ENCODE data around the gene AGMO. TPM values are rescaled to one million over a fixed set of nuclear protein-coding genes. Genes with fewer than 3 reads are reported as not detected.

AGMO gene
- total RNA-seq, 1 experiment from 2014 or later, result 0.77 TPM

DNA sequence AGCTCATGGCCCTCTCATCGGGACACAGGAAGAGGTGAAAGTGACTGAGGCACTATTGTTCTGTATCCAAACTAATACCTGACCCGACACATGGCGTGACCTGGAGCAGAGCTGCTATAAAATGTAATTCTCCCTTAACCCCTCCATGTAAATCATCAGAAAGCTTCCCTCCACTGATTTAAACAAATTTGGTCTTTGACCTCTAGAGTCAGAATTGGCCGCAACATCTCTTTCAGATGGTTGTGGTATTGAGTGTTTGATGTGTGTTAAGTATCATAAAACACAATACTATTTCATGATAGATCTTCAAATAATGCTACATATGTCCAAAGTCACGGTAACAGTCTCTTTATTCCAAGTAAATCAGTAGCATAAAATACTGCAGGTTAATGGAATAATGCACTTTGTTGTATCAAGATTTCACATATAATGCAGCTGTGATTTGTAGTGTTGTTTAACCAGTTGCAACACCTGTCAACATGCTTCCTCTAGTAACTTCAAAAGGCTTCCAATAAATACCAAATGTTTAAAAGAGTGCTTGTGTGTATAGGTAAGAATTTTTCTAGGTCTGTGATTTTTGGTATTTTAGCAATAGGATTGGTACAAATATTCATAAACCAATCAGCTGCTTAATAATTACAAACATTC is 144.3 kb downstream of the AGMO start:
- POLR2A ChIA-PET, result no interaction called here
- CTCF ChIA-PET, result no interaction called here
- H3K4me1 Mint-ChIP-seq, result peaks cover 3% of the 10 kb centered on the region; the same call in 1 of the 2 replicates
- no peak for DNase-seq (ENCODE audit: low spot score)
- no peaks in the 10 kb centered on the region for H3K27me3 Mint-ChIP-seq (ENCODE audit: low read depth)
- no peak overlapping the region for H3K27ac Mint-ChIP-seq
- H3K36me3 Mint-ChIP-seq, result peaks cover 11% of the 10 kb centered on the region
- no peak overlapping the region for H3K4me3 Mint-ChIP-seq
- TF ChIP-seq SOX15 (CRISPR knock-in tag; IDR thresholded peaks at IDR 0.05) (no peak), ZNF396 (CRISPR knock-in tag; IDR thresholded peaks at IDR 0.05; ENCODE audit: borderline replicate concordance) (no peak), GRHL2 (CRISPR knock-in tag; IDR thresholded peaks at IDR 0.05; ENCODE audit: insufficient replicate concordance, severe bottlenecking) (no peak), RELA (CRISPR knock-in tag; IDR thresholded peaks at IDR 0.05; ENCODE audit: borderline replicate concordance) (no peak), KAT7 (CRISPR knock-in tag; IDR thresholded peaks at IDR 0.05; ENCODE audit: borderline replicate concordance) (no peak), NFATC4 (CRISPR knock-in tag; IDR thresholded peaks at IDR 0.05) (no peak), ZNF671 (CRISPR knock-in tag; IDR thresholded peaks at IDR 0.05) (no peak), HMGA2 (CRISPR knock-in tag; IDR thresholded peaks at IDR 0.05) (no peak), SMAD4 (CRISPR knock-in tag; IDR thresholded peaks at IDR 0.05) (no peak), FOXK1 (CRISPR knock-in tag; IDR thresholded peaks at IDR 0.05) (no peak), FOXJ3 (CRISPR knock-in tag; IDR thresholded peaks at IDR 0.05; ENCODE audit: borderline replicate concordance) (no peak), NFE2L1 (CRISPR knock-in tag; IDR thresholded peaks at IDR 0.05) (no peak), ETV6 (CRISPR knock-in tag; IDR thresholded peaks at IDR 0.05) (no peak), NR2C2 (CRISPR knock-in tag; IDR thresholded peaks at IDR 0.05) (no peak)
- TF ChIP-seq, protein P1, sequence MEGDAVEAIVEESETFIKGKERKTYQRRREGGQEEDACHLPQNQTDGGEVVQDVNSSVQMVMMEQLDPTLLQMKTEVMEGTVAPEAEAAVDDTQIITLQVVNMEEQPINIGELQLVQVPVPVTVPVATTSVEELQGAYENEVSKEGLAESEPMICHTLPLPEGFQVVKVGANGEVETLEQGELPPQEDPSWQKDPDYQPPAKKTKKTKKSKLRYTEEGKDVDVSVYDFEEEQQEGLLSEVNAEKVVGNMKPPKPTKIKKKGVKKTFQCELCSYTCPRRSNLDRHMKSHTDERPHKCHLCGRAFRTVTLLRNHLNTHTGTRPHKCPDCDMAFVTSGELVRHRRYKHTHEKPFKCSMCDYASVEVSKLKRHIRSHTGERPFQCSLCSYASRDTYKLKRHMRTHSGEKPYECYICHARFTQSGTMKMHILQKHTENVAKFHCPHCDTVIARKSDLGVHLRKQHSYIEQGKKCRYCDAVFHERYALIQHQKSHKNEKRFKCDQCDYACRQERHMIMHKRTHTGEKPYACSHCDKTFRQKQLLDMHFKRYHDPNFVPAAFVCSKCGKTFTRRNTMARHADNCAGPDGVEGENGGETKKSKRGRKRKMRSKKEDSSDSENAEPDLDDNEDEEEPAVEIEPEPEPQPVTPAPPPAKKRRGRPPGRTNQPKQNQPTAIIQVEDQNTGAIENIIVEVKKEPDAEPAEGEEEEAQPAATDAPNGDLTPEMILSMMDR (IDR thresholded peaks at IDR 0.05), result no peak
- TF ChIP-seq, protein P2, sequence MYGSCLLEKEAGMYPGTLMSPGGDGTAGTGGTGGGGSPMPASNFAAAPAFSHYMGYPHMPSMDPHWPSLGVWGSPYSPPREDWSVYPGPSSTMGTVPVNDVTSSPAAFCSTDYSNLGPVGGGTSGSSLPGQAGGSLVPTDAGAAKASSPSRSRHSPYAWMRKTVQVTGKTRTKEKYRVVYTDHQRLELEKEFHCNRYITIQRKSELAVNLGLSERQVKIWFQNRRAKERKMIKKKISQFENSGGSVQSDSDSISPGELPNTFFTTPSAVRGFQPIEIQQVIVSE (CRISPR knock-in tag; IDR thresholded peaks at IDR 0.05; ENCODE audit: borderline replicate concordance), result no peak
- TF ChIP-seq, protein P3, sequence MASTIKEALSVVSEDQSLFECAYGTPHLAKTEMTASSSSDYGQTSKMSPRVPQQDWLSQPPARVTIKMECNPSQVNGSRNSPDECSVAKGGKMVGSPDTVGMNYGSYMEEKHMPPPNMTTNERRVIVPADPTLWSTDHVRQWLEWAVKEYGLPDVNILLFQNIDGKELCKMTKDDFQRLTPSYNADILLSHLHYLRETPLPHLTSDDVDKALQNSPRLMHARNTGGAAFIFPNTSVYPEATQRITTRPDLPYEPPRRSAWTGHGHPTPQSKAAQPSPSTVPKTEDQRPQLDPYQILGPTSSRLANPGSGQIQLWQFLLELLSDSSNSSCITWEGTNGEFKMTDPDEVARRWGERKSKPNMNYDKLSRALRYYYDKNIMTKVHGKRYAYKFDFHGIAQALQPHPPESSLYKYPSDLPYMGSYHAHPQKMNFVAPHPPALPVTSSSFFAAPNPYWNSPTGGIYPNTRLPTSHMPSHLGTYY (CRISPR knock-in tag; IDR thresholded peaks at IDR 0.05), result no peak
- TF ChIP-seq, protein P4, sequence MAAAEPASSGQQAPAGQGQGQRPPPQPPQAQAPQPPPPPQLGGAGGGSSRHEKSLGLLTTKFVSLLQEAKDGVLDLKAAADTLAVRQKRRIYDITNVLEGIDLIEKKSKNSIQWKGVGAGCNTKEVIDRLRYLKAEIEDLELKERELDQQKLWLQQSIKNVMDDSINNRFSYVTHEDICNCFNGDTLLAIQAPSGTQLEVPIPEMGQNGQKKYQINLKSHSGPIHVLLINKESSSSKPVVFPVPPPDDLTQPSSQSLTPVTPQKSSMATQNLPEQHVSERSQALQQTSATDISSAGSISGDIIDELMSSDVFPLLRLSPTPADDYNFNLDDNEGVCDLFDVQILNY (CRISPR knock-in tag; IDR thresholded peaks at IDR 0.05), result no peak
- H3K9me3 Mint-ChIP-seq, result peaks cover 22% of the 10 kb centered on the region
- ATAC-seq, result no peak

DNA sequence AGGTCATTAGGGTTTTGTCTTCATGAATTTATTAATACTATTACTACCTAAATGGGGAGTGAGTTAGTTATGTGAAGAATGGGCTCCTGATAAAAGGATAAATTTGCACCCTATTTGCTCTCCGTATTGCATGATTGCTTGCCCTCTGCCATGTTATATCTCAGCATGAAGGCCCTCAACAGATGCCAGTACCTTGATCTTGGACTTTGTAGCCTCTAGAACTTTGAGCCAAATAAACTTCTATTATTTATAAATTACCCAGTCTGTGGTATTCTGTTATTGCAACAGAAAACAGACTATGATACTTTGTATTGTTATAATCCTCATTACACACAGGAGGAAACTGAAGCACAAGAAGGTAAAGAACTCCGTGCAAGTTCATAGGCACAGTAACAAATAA is 150.8 kb downstream of the AGMO start:
- H3K4me3 Mint-ChIP-seq, result no peak overlapping the region
- H3K4me1 Mint-ChIP-seq, result no peaks in the 10 kb centered on the region
- CTCF ChIA-PET, result no interaction called here
- no peak for DNase-seq (ENCODE audit: low spot score)
- ATAC-seq, result no peak
- no peaks in the 10 kb centered on the region for H3K27me3 Mint-ChIP-seq (ENCODE audit: low read depth)
- POLR2A ChIA-PET, result no interaction called here
- H3K9me3 Mint-ChIP-seq, result peaks cover 9% of the 10 kb centered on the region
- peaks cover 6% of the 10 kb centered on the region for H3K36me3 Mint-ChIP-seq
- no peak overlapping the region for H3K27ac Mint-ChIP-seq
- TF ChIP-seq SMAD3 (CRISPR knock-in tag; IDR thresholded peaks at IDR 0.05; ENCODE audit: borderline replicate concordance) (no peak), HMGA2 (CRISPR knock-in tag; IDR thresholded peaks at IDR 0.05) (no peak), SP1 (CRISPR knock-in tag; conservative IDR thresholded peaks at IDR 0.05) (no peak), RORB (CRISPR knock-in tag; IDR thresholded peaks at IDR 0.05) (no peak), SOX15 (CRISPR knock-in tag; IDR thresholded peaks at IDR 0.05) (no peak), GRHL2 (CRISPR knock-in tag; IDR thresholded peaks at IDR 0.05; ENCODE audit: insufficient replicate concordance, severe bottlenecking) (no peak), MXD4 (CRISPR knock-in tag; IDR thresholded peaks at IDR 0.05; ENCODE audit: borderline replicate concordance) (no peak), FOXJ3 (CRISPR knock-in tag; IDR thresholded peaks at IDR 0.05; ENCODE audit: borderline replicate concordance) (no peak), NFATC4 (CRISPR knock-in tag; IDR thresholded peaks at IDR 0.05) (no peak), ZNF121 (CRISPR knock-in tag; IDR thresholded peaks at IDR 0.05) (no peak), CREM (CRISPR knock-in tag; IDR thresholded peaks at IDR 0.05) (no peak)
- TF ChIP-seq, protein P5, sequence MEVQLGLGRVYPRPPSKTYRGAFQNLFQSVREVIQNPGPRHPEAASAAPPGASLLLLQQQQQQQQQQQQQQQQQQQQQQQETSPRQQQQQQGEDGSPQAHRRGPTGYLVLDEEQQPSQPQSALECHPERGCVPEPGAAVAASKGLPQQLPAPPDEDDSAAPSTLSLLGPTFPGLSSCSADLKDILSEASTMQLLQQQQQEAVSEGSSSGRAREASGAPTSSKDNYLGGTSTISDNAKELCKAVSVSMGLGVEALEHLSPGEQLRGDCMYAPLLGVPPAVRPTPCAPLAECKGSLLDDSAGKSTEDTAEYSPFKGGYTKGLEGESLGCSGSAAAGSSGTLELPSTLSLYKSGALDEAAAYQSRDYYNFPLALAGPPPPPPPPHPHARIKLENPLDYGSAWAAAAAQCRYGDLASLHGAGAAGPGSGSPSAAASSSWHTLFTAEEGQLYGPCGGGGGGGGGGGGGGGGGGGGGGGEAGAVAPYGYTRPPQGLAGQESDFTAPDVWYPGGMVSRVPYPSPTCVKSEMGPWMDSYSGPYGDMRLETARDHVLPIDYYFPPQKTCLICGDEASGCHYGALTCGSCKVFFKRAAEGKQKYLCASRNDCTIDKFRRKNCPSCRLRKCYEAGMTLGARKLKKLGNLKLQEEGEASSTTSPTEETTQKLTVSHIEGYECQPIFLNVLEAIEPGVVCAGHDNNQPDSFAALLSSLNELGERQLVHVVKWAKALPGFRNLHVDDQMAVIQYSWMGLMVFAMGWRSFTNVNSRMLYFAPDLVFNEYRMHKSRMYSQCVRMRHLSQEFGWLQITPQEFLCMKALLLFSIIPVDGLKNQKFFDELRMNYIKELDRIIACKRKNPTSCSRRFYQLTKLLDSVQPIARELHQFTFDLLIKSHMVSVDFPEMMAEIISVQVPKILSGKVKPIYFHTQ (CRISPR knock-in tag; IDR thresholded peaks at IDR 0.05), result no peak
- TF ChIP-seq, protein P6, sequence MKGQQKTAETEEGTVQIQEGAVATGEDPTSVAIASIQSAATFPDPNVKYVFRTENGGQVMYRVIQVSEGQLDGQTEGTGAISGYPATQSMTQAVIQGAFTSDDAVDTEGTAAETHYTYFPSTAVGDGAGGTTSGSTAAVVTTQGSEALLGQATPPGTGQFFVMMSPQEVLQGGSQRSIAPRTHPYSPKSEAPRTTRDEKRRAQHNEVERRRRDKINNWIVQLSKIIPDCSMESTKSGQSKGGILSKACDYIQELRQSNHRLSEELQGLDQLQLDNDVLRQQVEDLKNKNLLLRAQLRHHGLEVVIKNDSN (CRISPR knock-in tag; IDR thresholded peaks at IDR 0.05), result no peak
- TF ChIP-seq, protein P7, sequence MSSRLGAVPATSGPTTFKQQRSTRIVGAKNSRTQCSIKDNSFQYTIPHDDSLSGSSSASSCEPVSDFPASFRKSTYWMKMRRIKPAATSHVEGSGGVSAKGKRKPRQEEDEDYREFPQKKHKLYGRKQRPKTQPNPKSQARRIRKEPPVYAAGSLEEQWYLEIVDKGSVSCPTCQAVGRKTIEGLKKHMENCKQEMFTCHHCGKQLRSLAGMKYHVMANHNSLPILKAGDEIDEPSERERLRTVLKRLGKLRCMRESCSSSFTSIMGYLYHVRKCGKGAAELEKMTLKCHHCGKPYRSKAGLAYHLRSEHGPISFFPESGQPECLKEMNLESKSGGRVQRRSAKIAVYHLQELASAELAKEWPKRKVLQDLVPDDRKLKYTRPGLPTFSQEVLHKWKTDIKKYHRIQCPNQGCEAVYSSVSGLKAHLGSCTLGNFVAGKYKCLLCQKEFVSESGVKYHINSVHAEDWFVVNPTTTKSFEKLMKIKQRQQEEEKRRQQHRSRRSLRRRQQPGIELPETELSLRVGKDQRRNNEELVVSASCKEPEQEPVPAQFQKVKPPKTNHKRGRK (CRISPR knock-in tag; IDR thresholded peaks at IDR 0.05; ENCODE audit: borderline replicate concordance), result no peak
